ENCODE data around the gene VKORC1.
A peak's percentile ranks its signal among the peaks of the same experiment; 100 is the strongest.

The VKORC1 gene

GRCh38 chr16:31131416-31131815 lies 36.8 kb upstream of the VKORC1 start:
- no peak for DNase-seq (ENCODE audit: low read depth, low spot score)
- no peak overlapping the region for H3K4me3 ChIP-seq (ENCODE audit: low read length)

- DNase-seq (ENCODE audit: low read depth, low spot score), result no peak
- no peak overlapping the region for H3K4me3 ChIP-seq (ENCODE audit: low read length)
These were observed 36.3 kb upstream of the VKORC1 start for GRCh38 chr16:31130899-31131298.

DNA sequence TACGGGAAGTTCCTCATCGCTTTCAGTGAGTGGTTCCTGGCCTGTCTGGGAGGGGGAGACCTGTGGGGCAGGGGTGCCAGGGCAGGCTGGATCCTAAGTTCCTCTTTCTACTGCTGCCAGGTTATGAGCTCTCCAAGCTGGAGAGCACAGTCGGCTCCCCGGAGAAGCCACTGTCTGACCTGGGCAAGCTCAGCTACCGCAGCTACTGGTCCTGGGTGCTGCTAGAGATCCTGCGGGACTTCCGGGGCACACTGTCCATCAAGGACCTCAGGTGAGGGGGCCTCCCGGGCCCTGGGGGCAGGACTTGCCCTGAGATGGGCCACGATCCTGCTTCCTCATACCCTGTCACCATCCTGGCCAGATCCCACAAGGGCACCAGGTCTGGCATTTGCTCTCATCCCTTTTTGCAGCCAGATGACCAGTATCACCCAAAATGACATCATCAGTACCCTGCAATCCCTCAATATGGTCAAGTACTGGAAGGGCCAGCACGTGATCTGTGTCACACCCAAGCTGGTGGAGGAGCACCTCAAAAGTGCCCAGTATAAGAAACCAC lies 35.8 kb upstream of the VKORC1 start:
- DNase-seq (ENCODE audit: low read depth, low spot score), result no peak
- H3K4me3 ChIP-seq (ENCODE audit: low read length), result no peak overlapping the region

- H3K4me3 ChIP-seq (ENCODE audit: low read length), result no peak overlapping the region
- DNase-seq (ENCODE audit: low read depth, low spot score), result no peak
These were observed 35.2 kb upstream of the VKORC1 start for GRCh38 chr16:31129568-31130335.

DNA sequence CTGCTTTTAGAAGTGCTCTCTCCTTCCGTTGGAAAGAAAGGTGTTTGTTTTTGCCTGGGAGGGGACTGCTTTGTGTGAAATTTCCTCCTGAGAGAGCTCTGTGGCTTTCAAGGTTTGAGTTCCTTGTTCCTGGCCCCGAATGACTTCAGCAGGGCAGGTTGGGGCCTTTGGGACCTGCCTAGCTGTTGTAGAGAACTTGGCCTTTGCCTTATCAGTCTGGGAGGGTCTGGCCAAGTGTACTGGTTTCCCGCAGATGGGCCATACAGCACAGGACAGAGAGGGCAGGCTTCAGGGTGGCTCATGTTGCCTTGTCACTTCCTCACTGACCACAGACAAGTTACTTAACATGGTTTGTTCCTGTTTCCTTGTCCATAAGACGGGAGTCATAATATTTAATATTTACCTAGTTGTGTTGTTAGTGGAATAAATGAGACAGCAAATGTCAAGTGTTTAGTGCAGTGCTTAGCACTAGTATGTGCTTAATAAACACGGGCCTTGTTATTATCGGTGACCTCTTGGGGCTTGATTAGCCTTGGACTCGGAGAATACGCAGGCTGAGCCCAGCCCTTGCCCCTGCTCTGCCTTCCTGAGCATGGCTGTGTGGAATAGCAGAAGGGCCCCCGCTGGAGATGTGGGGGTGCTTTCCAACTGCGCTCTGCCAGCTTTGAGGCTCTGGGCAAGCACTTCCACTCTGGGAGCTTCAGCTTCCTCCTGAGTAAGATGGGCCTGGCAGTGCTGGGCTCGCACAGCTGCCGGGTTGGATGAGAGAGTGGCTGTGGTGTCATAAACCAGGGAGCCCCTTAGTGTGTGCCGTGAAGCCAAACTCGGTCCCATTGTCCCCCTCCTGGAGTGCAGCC lies 34.3 kb upstream of the VKORC1 start:
- no peak for DNase-seq (ENCODE audit: low read depth, low spot score)
- no peak overlapping the region for H3K4me3 ChIP-seq (ENCODE audit: low read length)

- H3K4me3 ChIP-seq (ENCODE audit: low read length), result no peak overlapping the region
- no peak for DNase-seq (ENCODE audit: low read depth, low spot score)
These were observed 32.6 kb upstream of the VKORC1 start for GRCh38 chr16:31127182-31127581.

- no peak for DNase-seq (ENCODE audit: low read depth, low spot score)
- H3K4me3 ChIP-seq (ENCODE audit: low read length), result no peak overlapping the region
These were observed 31.2 kb upstream of the VKORC1 start for GRCh38 chr16:31125844-31126243.

DNA sequence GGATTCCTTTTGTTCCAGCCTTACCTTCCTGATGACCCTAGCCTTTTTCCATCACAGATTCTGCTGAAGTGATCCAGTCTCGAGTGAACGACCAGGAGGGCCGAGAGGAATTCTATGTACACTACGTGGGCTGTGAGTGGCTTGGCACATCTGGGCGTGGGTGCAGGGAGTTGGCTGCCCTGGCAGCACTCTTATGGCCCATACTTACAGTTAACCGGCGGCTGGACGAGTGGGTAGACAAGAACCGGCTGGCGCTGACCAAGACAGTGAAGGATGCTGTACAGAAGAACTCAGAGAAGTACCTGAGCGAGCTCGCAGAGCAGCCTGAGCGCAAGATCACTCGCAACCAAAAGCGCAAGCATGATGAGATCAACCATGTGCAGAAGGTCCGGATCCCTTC lies 25.5 kb upstream of the VKORC1 start:
- no peak for DNase-seq (ENCODE audit: low read depth, low spot score)
- no peak overlapping the region for H3K4me3 ChIP-seq (ENCODE audit: low read length)

DNA sequence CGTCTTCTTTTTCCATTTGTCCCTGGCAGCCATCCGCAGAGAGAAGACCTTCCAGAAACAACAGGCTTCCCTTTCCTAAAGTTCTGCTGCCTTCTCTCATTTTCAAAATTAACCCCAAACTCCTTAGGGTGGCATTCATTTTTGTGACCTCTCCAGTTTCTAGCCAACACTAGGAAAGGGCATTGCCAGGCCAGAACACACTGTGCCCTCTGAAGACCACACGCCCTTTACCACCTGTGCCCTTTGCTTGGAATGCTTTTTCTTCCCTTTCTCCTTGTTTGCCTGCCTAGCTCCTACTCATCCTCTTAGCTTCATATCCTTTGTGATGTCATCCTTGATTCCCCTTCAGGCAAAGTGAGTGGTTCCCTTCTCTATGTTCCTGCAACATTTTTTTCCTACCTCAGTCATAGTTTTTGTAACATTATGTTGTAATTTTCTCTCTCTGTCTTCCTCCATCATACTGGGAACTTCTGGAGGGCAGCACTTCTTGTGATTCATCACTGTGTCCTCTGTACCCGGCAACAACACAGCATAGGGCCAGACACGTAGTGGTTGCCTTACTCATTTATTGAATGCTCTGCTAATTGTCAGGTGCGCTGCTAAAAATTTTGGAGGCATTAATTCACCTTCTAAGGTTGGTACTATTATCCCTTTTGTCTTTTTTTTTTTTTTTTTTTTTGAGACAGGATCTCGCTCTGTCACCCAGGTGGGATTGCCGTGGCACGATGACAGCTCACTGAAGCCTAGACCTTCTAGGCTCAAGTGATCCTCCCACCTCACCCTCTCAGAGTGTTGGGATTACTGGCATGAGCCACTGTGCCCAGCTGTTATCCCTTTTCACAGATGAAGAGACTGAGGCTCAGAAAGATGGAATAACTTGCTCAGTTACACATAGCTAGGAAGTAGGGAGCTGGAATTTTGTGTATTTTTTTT lies 23.9 kb upstream of the VKORC1 start:
- DNase-seq (ENCODE audit: low read depth, low spot score), result no peak
- peak overlapping the region; percentile 93 for H3K4me3 ChIP-seq (ENCODE audit: low read length)

DNA sequence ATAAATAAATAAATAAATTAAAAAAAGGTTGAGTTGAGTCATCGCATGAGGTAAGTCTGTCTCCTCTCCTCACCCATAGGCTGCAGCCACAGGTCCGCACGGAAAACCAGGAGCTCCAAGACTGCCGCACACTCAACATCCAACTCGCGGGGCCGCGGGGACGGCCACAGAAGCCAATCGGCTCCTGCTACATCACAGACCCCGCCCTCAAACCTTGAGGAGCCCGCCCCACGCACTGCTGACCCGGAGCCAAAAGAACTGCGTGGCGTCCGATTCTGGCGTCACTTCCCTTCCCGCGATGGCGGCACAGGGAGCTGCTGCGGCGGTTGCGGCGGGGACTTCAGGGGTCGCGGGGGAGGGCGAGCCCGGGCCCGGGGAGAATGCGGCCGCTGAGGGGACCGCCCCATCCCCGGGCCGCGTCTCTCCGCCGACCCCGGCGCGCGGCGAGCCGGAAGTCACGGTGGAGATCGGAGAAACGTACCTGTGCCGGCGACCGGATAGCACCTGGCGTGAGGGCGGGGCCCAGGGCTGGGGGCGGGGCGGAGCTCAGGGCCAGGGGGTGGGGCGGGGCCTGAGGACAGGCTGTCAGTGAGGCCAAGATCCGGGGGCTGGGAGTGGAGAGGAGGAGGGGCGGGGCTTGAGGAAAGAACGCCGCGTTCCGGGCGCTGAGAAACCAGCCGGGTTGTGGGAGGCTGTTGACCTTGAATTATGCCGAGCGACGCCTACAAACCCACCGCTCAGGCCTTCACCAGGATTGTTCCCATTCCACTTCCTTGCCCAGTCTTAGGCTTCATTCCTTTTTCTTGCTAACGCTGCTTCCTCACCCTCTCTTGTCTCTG lies 23.0 kb upstream of the VKORC1 start, which contains the start of gene KAT8:
TSS of gene KAT8 (plus strand) at position 281 of the 839 bp plus-strand sequence. CDS start at position 299, 18 bp downstream.
- peak within 1 kb of the TSS; percentile 93 for H3K4me3 ChIP-seq (ENCODE audit: low read length)
- peak; percentile 95 for DNase-seq (ENCODE audit: low read depth, low spot score)

- H3K4me3 ChIP-seq (ENCODE audit: low read length), result no peak overlapping the region
- no peak for DNase-seq (ENCODE audit: low read depth, low spot score)
These were observed 19.9 kb upstream of the VKORC1 start for GRCh38 chr16:31114468-31114867.

DNA sequence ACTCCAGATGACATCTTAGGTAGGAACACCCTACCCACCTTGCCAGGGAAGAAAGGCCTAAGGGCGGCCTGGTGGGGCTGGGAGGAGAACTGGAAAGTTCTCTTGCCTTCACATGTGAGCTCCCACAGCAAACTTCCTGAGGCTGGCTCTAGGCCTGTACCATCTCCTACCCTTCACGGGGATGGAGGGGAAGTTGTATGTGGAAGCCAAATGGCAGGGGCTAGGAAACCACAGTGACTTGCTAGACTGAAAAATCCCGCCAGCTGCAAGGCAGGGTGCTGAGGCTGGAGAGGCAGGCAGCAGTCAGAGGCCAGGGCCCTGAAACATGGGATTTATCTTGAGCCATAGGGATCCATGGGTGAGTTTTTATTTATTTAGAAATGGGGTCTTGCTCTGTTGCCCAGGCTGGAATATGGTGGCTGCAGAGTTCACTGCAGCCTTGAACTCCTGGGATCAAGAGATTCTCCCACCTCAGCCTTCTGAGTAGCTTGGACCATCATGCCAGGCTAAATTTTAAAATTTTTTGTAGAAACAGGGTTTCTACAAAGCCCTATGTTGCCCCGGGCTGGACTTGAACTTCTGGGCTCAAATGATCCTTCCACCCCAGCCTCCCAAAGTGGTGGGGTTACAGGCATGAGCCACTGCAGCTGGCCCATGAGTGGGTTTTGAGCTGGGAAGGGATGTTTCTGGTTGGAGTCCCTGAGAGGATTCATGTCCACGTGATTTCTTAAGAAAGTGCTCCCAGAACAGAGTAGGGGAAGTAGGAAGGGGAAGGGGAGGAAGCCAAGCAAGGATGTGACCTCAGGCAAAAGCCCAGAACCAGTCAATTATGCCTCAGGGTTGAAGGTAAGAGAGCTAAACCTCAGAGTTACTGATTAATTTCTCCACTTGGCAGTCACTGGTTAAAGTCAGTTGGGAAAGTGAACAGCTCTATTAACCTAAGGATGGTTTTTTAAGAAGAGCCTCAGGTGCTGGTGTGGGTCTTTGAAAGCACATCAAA lies 18.8 kb upstream of the VKORC1 start:
- DNase-seq (ENCODE audit: low read depth, low spot score), result no peak
- no peak overlapping the region for H3K4me3 ChIP-seq (ENCODE audit: low read length)

GRCh38 chr16:31112711-31113110 lies 18.1 kb upstream of the VKORC1 start:
- no peak for DNase-seq (ENCODE audit: low read depth, low spot score)
- H3K4me3 ChIP-seq (ENCODE audit: low read length), result no peak overlapping the region

- no peak overlapping the region for H3K4me3 ChIP-seq (ENCODE audit: low read length)
These were observed 17.4 kb upstream of the VKORC1 start for GRCh38 chr16:31111881-31112466.

GRCh38 chr16:31110106-31111034 lies 15.8 kb upstream of the VKORC1 start:
- no peak overlapping the region for H3K4me3 ChIP-seq (ENCODE audit: low read length)

More at GRCh38 chr16:31111881-31112466, 17.4 kb upstream of the VKORC1 start:
- no peak for DNase-seq (ENCODE audit: low read depth, low spot score)

GRCh38 chr16:31109622-31110021 lies 15.0 kb upstream of the VKORC1 start:
- H3K4me3 ChIP-seq (ENCODE audit: low read length), result no peak overlapping the region
- no peak for DNase-seq (ENCODE audit: low read depth, low spot score)

More at GRCh38 chr16:31110106-31111034, 15.8 kb upstream of the VKORC1 start:
- no peak for DNase-seq (ENCODE audit: low read depth, low spot score)
